GM18505 (cell line): ENCODE data around the gene OTOG.
"Not testable (repeated sequence)": the region's sequence is repeated elsewhere in the genome, so short reads cannot be mapped to it uniquely, and the experiment has no call there.

Source experiments
- ATAC-seq: cut with Tn5 transposase; IDR thresholded peaks from one replicate; pipeline ENCODE4 v1.9.1; 2021; ENCODE audit not compliant: unreplicated experiment
- POLR2A ChIP-seq: IDR thresholded peaks from 4 replicates; pipeline ENCODE4 v1.6.1; 2011; ENCODE audit warnings: borderline replicate concordance; ENCODE audit not compliant: insufficient read depth, insufficient read length; ENCODE audit errors: extremely low read depth

OTOG gene

DNA sequence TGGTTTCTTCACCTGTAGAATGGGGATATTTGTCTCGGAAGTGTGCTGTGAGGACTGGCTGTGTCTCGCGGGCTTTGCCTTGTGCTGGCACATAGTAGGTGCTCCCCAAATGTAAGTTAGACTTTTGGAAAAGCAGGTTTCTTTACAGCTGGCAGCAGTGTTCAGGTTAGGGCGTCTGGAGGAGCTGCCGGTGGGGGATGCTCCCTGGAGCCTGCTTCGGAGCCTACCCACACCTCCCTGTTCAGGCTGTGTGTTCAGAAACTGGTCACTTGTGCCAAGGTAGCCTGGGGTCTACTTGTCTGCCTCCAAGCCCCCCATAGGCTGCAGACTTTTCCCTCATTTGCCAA, 60.0 kb downstream of the OTOG start:
- no peak for ATAC-seq
- no peak for TF ChIP-seq POLR2A

GRCh38 chr11:17607591-17608570, 60.8 kb downstream of the OTOG start:
- ATAC-seq: no peak
- no peak for TF ChIP-seq POLR2A

GRCh38 chr11:17608821-17609220, 61.8 kb downstream of the OTOG start:
- no peak for TF ChIP-seq POLR2A
- no peak for ATAC-seq

GRCh38 chr11:17609291-17610084, 62.4 kb downstream of the OTOG start:
- no peak for ATAC-seq
- TF ChIP-seq POLR2A: no peak

- ATAC-seq: no peak
- no peak for TF ChIP-seq POLR2A
These were observed 63.2 kb downstream of the OTOG start for GRCh38 chr11:17610085-17610894.

- no peak for ATAC-seq
- no peak for TF ChIP-seq POLR2A
These were observed 64.0 kb downstream of the OTOG start for GRCh38 chr11:17611049-17611448.

DNA sequence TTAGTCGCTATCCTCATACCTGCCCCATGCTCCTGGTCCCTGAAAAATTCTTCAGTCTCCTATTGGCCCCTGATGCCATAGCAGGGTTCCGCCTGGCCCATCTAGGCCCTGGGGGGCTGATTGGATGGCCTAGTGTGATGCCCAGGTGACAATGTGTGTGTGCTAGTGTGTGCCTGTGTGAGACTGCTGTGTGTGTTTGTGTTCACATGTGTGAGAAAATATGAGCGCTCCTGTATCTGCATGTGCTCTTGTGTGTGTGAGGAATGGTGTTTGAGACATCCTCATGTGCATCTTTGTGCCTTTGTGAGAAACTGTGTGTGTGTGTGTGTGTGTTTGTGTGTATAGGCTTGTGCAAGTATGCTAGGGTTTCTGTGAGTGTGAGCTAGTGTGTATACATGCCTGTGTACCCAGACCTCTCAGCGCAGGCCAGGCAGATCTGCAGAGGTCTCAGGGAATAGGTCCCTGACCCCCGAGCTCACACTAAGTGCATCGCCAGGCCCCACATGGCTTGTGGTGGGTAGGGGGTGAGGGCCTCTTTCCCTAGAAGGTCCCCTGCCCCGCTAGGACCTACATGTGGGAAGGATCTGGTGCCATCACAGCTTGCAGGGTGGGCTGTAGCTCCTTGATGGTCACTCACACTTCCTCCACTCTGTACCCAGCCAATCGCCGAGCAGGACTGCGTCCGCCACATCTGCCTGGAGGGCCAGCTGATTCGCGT, 64.6 kb downstream of the OTOG start:
- ATAC-seq: no peak
- TF ChIP-seq POLR2A: no peak

GRCh38 chr11:17612221-17613188, 65.4 kb downstream of the OTOG start:
- ATAC-seq: no peak
- TF ChIP-seq POLR2A: no peak

GRCh38 chr11:17613428-17613962, 66.4 kb downstream of the OTOG start:
- no peak for TF ChIP-seq POLR2A
- ATAC-seq: no peak

- no peak for ATAC-seq
These were observed 66.9 kb downstream of the OTOG start for GRCh38 chr11:17613983-17614382.

GRCh38 chr11:17622711-17623110, 75.7 kb downstream of the OTOG start:
- not testable (repeated sequence) for ATAC-seq

More at GRCh38 chr11:17613983-17614382, 66.9 kb downstream of the OTOG start:
- TF ChIP-seq POLR2A: no peak
